Dendritic cell treated with granulocyte-macrophage colony-stimulating factor and Interleukin-4, amounts not matched to agents 40 ng/mL and 50 ng/mL, for 4 days (primary cell): ENCODE measurements around the gene REPS1.
"Not testable (repeated sequence)": the region's sequence is repeated elsewhere in the genome, so short reads cannot be mapped to it uniquely, and the experiment has no call there.

Experiments used
- H3K27ac Mint-ChIP-seq: one replicate; pipeline ENCODE4 v1.8.0; 2022; ENCODE audit warnings: mild to moderate bottlenecking, mixed read lengths
- H3K27me3 Mint-ChIP-seq: one replicate; pipeline ENCODE4 v1.8.0; 2022; ENCODE audit warnings: mild to moderate bottlenecking, mixed read lengths
- H3K36me3 Mint-ChIP-seq: one replicate; pipeline ENCODE4 v1.8.0; 2022; ENCODE audit warnings: low read depth, mixed read lengths
- H3K4me1 Mint-ChIP-seq: one replicate; pipeline ENCODE4 v1.8.0; 2022; ENCODE audit warnings: low read depth, mixed read lengths
- H3K4me3 Mint-ChIP-seq: one replicate; pipeline ENCODE4 v1.8.0; 2022; ENCODE audit warnings: mild to moderate bottlenecking, moderate library complexity, mixed read lengths
- H3K9me3 Mint-ChIP-seq: one replicate; pipeline ENCODE4 v1.8.0; 2022; ENCODE audit warnings: mixed read lengths
- intact Hi-C: fragments of 100-400 bp; cut with micrococcal nuclease; formaldehyde crosslinking; loops from one replicate; pipeline ENCODE4 v1.15.0; 2022

REPS1 gene

DNA sequence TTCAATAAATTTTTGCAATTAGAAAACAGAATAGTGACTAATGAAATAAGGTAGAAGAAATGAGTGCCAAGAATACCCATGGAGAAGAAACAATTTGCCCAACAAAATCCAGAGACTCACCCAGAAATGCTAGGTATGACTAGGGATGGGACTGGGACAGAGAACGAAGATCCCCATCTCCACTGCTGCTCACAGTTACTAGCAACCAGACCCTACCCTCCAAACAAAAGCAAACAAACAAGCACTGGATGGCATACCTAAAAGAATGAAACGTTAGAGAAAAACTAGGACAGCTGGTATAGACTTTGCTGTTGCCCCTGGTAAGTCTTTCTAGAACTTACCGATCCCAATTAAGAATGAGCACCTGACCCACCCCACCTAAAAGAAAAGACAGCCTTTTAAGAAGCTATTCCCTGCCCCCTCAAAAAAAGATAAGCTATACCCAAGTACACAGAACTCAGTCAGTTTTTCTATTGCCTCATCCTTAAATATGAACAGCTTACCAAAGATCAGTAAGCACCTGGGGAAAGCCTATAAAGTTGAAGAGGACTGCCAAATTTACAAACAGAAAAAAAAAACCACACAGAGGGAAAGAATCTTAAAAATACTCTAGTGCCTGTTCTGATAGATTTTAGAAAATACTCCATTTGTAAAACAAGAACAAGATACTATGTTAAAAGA, 31.7 kb downstream of the REPS1 start:
- Mint-ChIP-seq H3K27ac (no peak overlapping the region), H3K36me3 (peaks cover 6% of the 10 kb centered on the region), H3K4me3 (no peak overlapping the region), H3K27me3 (no peaks in the 10 kb centered on the region), H3K9me3 (peaks cover 9% of the 10 kb centered on the region), H3K4me1 (peaks cover 51% of the 10 kb centered on the region)
- intact Hi-C loops, result no loop called here

DNA sequence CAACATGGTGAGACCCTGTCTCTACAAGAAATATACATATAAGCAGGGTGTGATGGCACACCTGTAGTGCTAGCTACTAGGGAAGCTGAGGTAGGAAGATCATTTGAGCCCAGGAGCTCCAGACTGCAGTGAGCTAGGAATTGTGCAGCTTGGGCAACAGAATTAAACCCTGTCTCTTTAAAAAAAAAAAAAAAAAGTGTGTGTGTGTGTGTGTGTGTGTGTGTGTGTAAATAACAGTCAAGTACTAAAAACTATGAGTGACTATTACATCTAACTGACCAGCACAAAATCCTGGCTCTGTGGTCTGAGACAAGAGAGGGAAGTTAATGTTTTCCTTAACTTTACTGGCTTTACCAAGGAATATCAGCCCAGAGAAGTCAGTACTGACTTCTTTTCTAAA, 32.8 kb downstream of the REPS1 start:
- Mint-ChIP-seq H3K4me1 (peaks cover 51% of the 10 kb centered on the region), H3K4me3 (no peak overlapping the region), H3K27ac (no peak overlapping the region), H3K27me3 (no peaks in the 10 kb centered on the region), H3K9me3 (peaks cover 9% of the 10 kb centered on the region), H3K36me3 (peaks cover 6% of the 10 kb centered on the region)
- intact Hi-C loops, result no loop called here

DNA sequence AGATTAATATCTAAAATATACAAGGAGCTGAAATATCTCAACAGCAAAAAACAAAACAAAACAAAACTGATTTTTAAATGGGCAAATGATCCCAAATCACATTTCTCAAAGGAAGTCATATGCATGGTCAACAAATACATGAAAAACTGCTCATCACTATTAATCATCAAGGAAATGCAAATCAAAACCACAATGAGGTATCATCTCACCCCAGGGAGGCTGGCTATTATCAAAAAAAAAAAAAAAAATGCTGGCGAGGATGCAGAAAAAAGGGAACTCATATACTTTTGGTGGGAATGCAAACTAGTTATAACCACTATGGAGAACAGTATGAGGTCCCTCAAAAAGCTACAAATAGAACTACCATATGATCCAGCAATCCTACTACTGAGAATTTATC, 34.6 kb downstream of the REPS1 start:
- H3K4me1 Mint-ChIP-seq, result peaks cover 52% of the 10 kb centered on the region
- intact Hi-C loops, result no loop called here

DNA sequence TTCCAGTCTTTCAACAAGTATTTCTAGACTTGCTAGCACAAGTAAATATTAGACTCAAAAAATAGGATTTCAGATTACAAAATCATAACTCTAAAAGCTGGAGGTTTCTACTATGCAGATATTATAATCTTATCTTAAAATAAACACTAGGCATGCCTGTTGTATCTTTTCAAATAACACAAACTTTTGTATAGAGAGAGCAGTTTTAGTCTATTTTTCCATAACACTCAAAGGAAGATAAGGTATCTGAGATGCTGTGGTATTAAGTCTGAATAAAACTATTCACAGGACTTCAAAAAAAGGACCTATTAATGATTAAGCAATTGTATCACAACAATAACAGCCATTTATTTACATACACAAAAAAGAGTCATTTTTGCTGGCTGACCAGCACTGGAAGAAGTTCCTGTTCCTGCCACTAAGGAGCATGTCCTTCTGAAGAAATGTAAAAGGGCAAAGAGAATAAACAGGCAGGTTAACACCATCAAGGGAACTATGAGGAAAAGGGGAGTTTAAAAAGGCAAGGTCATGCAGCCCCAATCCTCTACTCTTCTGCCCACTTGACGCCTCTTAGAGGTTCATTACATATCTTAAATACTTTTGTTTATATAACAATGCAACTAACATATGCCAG, 39.4 kb downstream of the REPS1 start:
- no peaks in the 10 kb centered on the region for H3K27me3 Mint-ChIP-seq

More for the DNA sequence above, 34.6 kb downstream of the REPS1 start:
- Mint-ChIP-seq H3K9me3 (peaks cover 9% of the 10 kb centered on the region), H3K27me3 (no peaks in the 10 kb centered on the region), H3K4me3 (no peak overlapping the region), H3K27ac (no peak overlapping the region), H3K36me3 (peaks cover 6% of the 10 kb centered on the region)

DNA sequence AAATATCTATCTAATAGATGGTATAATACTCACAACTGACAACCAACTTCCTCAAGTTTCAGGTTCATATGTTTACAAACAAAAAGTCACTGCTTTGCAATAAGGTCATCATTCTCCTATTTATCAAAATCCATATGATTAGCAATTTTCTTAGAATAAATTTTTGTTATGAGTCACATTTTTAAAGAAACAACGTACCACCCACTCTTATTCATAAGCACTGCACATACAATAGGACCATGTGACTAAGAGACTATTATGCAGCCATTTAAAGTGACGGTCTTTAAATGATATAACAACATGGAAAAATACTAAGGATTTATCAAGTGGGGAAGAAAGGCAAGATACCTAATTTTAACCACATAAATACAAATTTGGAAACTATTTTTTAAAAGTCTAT, 40.0 kb downstream of the REPS1 start:
- Mint-ChIP-seq H3K4me3 (no peak overlapping the region), H3K4me1 (peaks cover 23% of the 10 kb centered on the region), H3K36me3 (peaks cover 30% of the 10 kb centered on the region), H3K27ac (no peak overlapping the region), H3K27me3 (no peaks in the 10 kb centered on the region), H3K9me3 (no peaks in the 10 kb centered on the region)
- intact Hi-C loops, result loop anchor here (5.0 kb wide), 1 partner anchor 39 kb away; the partner anchor contains the start of gene REPS1

More for the DNA sequence above, 39.4 kb downstream of the REPS1 start:
- Mint-ChIP-seq H3K4me1 (peaks cover 30% of the 10 kb centered on the region), H3K27ac (no peak overlapping the region), H3K9me3 (peaks cover 2% of the 10 kb centered on the region), H3K4me3 (no peak overlapping the region), H3K36me3 (peaks cover 25% of the 10 kb centered on the region)
- intact Hi-C loops, result loop anchor here (5.0 kb wide), 1 partner anchor 39 kb away; the partner anchor contains the start of gene REPS1

DNA sequence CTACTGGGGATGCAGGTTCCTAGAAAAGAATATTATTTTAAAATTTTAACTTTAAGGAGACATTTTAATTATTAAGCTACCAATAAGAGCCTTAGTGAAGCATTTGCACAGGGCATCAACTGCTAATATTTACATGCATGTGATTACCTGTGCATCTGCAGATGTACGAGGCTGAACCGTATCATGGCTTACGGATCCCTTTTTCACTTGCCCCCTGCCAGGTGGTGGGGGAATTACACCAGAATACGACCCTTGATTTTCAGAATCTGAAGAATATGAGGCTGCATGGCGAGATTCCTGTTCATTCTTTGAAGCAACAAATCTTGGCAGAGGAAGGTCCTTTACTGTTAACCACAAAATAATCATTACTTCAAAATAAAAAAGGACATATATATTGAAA, 42.7 kb downstream of the REPS1 start:
- peaks cover 21% of the 10 kb centered on the region for H3K4me1 Mint-ChIP-seq
- no peaks in the 10 kb centered on the region for H3K27me3 Mint-ChIP-seq
- H3K4me3 Mint-ChIP-seq, result no peak overlapping the region
- no peak overlapping the region for H3K27ac Mint-ChIP-seq
- peaks cover 55% of the 10 kb centered on the region for H3K36me3 Mint-ChIP-seq
- intact Hi-C loops, result loop anchor here (5.0 kb wide), 1 partner anchor 42 kb away; the partner anchor contains the start of gene REPS1
- H3K9me3 Mint-ChIP-seq, result no peaks in the 10 kb centered on the region

DNA sequence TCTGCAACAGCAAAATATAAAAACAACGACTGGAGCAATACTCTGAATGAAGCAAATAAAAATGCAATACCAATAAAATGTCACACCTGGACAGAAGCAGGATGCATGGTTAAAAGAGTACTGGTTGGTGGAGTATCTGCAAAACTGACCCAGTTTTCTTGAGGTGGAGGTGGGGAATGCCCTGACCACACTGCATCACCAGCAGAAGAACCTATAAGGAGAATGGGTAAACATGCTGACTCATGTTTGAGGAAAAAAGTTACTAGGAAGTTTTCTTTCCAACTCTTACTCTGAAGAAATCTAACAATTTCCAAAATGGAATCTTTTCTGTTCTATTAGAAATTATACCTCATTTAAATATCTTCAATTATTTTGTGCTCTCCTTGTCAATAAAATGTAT, 43.6 kb downstream of the REPS1 start:
- no peaks in the 10 kb centered on the region for H3K27me3 Mint-ChIP-seq
- peaks cover 18% of the 10 kb centered on the region for H3K4me1 Mint-ChIP-seq
- no peaks in the 10 kb centered on the region for H3K9me3 Mint-ChIP-seq
- no peak overlapping the region for H3K27ac Mint-ChIP-seq
- no peak overlapping the region for H3K4me3 Mint-ChIP-seq
- intact Hi-C loops, result no loop called here
- H3K36me3 Mint-ChIP-seq, result peaks cover 63% of the 10 kb centered on the region

DNA sequence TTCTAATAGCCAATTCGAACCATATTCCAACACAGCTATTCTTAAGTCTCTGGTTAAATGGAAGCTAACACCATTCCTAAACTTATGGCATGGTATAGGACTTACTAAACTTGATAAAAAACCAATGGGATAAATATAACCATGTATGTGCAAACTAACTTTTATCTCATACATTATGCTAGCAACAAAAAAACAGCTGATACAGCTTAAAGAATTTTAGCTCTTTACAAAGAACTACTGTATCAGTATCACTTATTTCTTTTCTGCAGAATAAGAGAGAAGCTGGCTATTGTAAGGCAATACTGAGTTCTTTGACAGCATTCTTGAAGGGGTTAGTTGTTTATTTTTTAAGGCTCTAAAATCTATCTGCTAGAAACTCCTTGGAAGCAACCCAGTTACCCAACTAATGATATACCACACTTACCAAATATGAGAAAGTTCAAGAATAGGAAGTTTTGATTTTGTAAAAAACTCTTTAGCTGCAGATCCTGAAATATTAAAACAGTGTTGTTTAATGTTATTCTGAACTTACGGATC, 44.9 kb downstream of the REPS1 start:
- Mint-ChIP-seq H3K27ac (no peak overlapping the region), H3K27me3 (no peaks in the 10 kb centered on the region), H3K9me3 (no peaks in the 10 kb centered on the region), H3K4me1 (peaks cover 12% of the 10 kb centered on the region), H3K4me3 (no peak overlapping the region), H3K36me3 (peaks cover 66% of the 10 kb centered on the region)
- intact Hi-C loops, result no loop called here

DNA sequence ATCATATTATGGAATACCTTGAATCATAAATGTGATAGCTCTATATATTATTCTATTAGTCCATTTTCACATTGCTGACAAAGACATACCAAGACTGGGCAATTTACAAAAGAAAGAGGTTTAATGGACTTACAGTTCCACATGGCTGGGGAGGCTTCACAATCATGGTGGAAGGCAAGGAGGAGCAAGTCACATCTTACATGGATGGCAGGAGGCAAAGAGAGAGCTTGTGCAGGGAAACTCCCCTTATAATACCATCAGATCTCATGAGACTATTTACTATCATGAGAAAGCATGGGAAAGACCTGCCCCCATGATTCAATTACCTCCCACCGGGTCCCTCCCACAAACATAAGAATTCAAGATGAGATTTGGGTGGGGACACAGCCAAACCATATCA, 51.2 kb downstream of the REPS1 start:
- intact Hi-C loops, result loop anchor here (2.0 kb wide), 1 partner anchor 26 kb away; no protein-coding TSS in a partner anchor
- Mint-ChIP-seq H3K9me3 (peaks cover 14% of the 10 kb centered on the region), H3K36me3 (peaks cover 64% of the 10 kb centered on the region)
- not testable (repeated sequence) for H3K27ac Mint-ChIP-seq, H3K27me3 Mint-ChIP-seq, H3K4me3 Mint-ChIP-seq, H3K4me1 Mint-ChIP-seq

DNA sequence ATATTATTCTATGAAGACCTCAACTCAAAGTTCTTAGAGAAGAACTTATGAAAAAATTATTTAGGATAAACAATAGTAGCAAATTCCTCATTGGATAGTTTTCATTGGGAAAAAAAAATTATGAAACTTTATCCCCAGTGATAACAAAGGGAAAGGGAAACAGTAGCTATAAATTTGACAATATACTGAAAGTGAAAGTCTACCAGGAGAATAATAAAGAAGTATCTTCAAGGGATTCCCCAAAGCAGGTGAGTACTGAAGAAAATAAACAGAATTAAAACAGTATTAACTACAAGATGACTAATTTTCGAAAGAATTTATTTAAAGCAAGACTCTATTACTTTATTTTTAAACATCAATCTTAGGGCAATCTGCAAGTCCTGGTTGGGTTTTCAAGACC, 56.4 kb downstream of the REPS1 start:
- intact Hi-C loops, result no loop called here
- H3K27me3 Mint-ChIP-seq, result no peaks in the 10 kb centered on the region
- H3K27ac Mint-ChIP-seq, result no peak overlapping the region
- peaks cover 26% of the 10 kb centered on the region for H3K36me3 Mint-ChIP-seq
- no peak overlapping the region for H3K4me3 Mint-ChIP-seq
- H3K4me1 Mint-ChIP-seq, result no peaks in the 10 kb centered on the region
- peaks cover 3% of the 10 kb centered on the region for H3K9me3 Mint-ChIP-seq

DNA sequence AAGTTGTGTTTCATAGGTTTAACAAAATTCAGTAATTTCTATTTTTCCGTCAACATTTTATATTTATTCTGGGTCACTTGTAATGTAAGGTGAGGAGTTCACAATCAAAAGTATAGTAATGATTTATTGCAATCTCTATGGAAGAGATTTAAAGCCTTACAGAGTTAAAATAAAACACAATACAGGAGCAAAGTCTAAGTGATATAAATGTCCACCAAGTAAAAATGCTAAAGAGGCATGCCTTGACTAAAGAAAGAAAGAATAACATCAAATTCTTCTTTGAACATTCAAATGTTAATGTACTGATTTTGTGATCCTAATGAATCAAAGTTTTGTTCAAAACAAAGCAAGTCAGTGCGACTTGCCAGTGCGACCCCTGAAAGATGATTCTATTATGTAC, 61.5 kb downstream of the REPS1 start:
- H3K27me3 Mint-ChIP-seq, result no peaks in the 10 kb centered on the region
- peaks cover 18% of the 10 kb centered on the region for H3K36me3 Mint-ChIP-seq
- no peak overlapping the region for H3K27ac Mint-ChIP-seq
- H3K4me1 Mint-ChIP-seq, result no peaks in the 10 kb centered on the region
- H3K9me3 Mint-ChIP-seq, result no peaks in the 10 kb centered on the region
- intact Hi-C loops, result no loop called here
- H3K4me3 Mint-ChIP-seq, result no peak overlapping the region

DNA sequence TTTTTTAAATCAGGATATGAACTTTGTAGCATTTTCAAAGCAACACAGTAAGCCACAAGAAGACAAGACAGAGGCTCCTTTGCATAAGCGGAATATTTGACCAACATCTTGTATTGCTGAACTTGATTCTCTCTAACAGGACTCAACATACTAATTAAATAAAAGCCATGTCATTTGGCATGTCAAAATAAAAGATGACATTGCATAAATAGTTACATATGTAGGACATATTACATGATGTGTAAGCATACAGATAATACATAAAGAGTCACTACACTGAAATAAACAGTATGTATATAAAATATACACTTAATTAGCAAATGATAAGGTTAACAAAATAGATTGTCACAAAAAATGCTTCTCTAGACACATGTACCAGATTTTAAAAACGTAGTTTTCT, 62.2 kb downstream of the REPS1 start:
- no peak overlapping the region for H3K27ac Mint-ChIP-seq
- intact Hi-C loops, result no loop called here
- no peaks in the 10 kb centered on the region for H3K9me3 Mint-ChIP-seq
- no peak overlapping the region for H3K4me3 Mint-ChIP-seq
- H3K27me3 Mint-ChIP-seq, result no peaks in the 10 kb centered on the region
- peaks cover 18% of the 10 kb centered on the region for H3K36me3 Mint-ChIP-seq
- no peaks in the 10 kb centered on the region for H3K4me1 Mint-ChIP-seq

DNA sequence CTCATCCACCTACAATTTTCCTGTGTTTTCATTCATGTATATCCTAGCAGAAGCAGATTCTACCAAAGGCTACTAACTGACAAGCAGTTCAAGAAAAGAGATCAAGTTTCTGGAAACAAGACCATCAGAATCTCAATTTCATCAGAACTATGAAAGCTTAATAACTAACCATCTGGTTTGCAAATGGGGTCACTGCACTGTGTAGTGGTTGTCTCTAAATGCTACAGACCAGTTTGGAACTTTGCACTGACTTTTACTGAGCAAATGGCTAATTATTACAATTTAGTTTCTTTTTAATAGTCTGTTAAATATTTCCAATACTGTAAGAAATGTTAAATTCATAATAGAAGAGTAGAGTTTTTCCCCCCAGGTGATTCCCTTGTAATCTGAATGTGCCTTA, 64.5 kb downstream of the REPS1 start:
- intact Hi-C loops, result no loop called here
- H3K27ac Mint-ChIP-seq, result no peak overlapping the region
- H3K4me3 Mint-ChIP-seq, result no peak overlapping the region
- no peaks in the 10 kb centered on the region for H3K9me3 Mint-ChIP-seq
- H3K36me3 Mint-ChIP-seq, result peaks cover 33% of the 10 kb centered on the region
- H3K4me1 Mint-ChIP-seq, result no peaks in the 10 kb centered on the region
- no peaks in the 10 kb centered on the region for H3K27me3 Mint-ChIP-seq

DNA sequence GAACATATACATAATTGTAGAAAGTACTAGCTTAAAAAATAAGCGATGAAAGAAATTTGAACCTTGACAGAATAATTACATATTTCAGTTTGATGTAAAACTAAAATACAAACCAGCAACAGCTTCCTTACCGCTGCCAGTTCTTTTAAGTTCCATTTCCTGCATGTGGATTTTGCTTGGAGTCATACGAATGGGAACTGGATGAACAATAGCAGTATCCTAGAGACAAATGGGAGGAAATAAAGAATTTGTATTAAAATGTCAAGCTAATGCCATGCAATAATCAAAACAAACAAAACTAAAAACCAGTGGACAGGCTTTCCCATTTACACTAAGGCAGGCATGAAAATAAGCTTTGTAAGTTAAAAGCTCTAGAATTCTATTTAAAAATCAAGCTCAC, 67.1 kb downstream of the REPS1 start:
- H3K4me1 Mint-ChIP-seq, result no peaks in the 10 kb centered on the region
- H3K27me3 Mint-ChIP-seq, result no peaks in the 10 kb centered on the region
- no peak overlapping the region for H3K27ac Mint-ChIP-seq
- no peaks in the 10 kb centered on the region for H3K9me3 Mint-ChIP-seq
- peaks cover 24% of the 10 kb centered on the region for H3K36me3 Mint-ChIP-seq
- no peak overlapping the region for H3K4me3 Mint-ChIP-seq
- intact Hi-C loops, result no loop called here
